GM12872 (cell line): Measurements from ENCODE around the gene PSMA5.

Source experiments
- CTCF ChIP-seq: IDR thresholded peaks from 3 replicates; pipeline ENCODE4 v1.5.1; 2011; ENCODE audit warnings: low read depth, mild to moderate bottlenecking, low read length, moderate library complexity; ENCODE audit not compliant: insufficient read depth

The PSMA5 gene

DNA sequence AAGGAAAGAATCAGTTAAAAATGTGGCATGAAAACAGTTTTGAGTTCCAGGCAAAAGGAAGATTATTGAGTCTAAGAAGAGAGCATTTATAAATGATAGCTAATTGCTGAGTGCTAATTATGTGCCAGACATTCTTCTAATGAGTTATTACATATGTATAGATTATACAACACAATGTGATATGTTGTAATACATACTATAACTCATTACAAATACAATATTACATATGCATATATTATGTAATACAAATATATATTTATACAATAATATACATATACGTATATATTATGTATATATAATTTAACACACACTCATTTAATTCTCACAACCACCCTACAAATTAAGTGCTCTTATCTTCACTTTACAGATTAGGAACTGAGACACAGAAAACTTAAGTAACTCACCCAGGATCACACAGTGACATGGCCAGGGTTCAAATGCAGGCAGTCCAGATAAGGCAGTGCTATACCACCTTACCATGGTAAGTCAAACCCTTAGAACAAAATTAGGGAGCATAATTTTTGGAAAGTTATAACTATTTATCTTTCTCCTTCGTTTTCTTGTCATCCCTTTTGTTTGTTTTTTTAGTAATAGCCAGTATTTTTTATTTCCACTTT, 32.5 kb downstream of the PSMA5 start:
- TF ChIP-seq CTCF = no peak

DNA sequence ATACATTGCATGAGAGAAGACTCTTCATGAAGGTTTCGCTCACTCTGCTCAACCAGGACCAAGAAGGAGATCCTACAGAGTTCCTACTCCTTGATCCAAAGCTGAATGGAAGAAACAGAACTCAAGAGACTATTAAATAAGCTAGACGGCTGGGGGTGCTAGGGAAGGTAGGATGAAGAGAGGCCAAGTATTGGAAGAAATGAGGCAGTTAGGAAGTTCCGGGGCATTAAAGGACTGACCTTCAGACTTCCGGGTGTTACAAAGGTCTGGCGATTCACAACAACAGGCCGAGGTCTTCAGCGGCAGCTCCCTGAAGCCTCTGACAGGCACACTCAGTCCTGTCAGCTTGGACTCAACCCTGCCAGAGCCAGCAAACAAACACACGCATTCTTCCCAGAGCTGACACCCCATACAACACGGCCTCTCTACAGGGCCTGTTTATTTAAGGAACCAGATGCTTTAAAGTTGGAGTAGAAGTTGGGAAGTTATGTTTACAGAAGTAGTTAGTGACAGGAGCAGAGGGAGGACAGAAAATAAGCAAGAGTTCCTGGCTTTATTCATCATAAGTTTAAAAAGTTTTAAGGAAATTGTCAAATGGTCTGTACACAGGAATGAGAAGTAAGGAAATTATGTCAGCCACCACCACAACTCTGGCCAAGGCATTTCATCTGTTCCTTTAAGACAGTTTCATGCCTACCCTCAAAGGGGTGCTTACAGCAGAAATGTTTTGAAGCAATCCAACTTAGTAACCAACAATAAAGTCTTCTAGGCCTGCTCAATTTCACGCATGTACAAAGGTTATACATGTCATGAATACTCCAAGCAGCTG, 33.2 kb downstream of the PSMA5 start:
- TF ChIP-seq CTCF = no peak

DNA sequence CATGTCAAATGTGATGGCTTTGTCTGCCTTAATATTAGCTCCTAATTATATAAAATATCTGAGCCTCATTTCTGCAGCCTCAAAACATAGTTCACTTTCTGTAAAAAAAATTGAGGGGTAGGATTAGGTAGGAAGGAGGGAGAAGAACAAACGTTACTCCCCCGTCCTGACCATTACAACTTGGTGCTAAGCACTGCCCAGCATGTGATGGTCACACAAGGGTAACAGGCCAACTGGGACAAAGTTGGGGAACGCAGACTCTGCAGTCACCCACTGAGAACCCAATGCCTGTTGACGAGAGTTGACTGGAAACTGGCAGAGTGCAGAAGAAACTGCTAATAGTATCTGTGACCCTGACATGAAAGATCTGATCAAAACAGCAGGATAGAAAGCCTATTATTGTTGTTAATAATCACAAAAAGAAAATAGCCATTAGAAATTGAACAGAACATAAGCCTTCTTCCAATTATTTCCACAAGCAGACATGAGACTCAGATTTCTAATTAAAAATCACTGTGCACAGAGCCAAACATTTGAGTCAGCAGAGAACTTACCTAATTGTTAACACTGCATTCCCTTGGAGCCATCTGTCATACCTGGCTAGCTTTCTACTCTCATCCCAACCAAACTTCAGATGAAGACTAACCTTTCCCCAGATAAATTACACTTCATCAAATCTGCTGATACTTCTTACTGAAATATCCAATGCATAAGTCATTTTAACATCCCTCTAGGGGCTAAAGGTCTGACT, 34.0 kb downstream of the PSMA5 start:
- TF ChIP-seq CTCF = no peak

DNA sequence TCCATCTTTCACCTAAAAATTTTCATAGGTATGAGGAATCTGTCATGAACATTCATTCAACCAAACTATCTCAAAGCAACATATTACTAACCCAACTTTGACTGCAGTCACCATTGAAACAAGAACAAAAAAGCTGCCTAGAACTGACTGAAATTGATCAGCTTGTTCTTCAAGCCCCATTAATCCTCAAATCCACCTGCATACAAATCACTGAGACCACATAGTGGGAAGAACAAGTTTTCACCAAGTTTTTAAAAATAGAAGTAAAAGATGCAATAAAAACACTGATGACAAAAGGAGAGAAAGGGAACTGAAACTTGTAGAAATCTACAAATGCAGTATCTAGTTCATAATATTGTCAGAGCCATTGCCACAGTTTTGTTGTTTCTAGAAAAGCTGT, 34.6 kb downstream of the PSMA5 start:
- TF ChIP-seq CTCF = no peak

DNA sequence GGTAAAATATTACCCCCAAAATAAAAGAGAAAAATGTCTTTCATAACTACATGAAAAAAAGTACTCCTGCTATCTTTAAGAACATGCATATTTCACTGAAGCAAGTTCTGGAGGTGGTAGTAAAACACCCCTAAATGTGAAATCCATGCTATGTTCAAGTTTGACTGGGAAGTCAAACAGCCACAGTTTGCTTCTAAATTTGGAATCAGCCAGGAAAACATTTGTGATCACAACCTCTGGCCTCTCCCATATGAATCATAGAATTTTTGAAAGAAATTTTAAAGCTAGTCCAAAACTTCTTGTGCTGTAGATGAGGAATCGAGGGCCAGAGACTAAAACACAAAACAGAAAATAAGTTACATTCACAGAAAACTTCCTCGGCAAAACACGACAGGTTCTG, 35.1 kb downstream of the PSMA5 start:
- no peak for TF ChIP-seq CTCF

DNA sequence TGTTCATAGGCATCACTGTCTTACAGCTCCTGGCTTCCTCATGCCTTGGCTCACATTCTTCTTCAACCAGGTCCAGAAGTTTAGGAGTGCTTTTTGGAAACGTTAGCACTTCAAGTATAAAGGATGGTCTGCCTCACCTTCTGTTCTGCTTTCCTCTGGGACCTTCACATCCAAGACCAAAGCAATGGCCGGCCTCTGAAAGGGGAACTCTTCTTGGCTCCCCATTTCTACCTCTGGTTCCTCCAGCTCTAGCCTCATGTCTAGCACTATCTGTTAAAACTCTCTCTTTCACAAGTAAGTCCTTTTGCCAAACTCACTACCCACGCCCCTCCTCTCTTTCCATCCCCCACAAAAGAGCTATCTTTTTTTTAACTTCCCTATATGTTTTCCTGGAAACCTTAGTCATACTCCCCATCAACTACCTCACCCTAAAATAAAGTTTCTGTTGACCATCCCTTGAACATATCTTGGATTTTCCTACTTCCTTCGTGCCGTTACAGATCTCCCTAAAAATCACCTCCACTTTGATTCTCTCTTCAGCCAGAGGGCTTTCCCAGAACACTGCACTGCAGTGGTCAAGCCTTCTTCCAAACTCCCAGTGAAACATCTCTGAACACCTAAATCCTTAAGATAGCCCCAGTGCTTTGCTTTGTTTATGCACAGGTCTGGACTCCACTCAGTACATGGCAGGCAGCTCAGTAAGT, 36.5 kb downstream of the PSMA5 start:
- no peak for TF ChIP-seq CTCF
